ENCODE measurements around the gene VILL.

Gene VILL

GRCh38 chr3:37995652-37996641 lies 5.4 kb downstream of the VILL start:
- Histone ChIP-seq H3K9ac (ENCODE audit: insufficient read length, low read depth) (no peak overlapping the region), H3K36me3 (ENCODE audit: insufficient read depth, insufficient read length, low read length) (no peaks in the 10 kb centered on the region), H3K27me3 (ENCODE audit: insufficient read depth, insufficient read length) (peaks cover 6% of the 10 kb centered on the region), H3K4me1 (ENCODE audit: insufficient read depth, insufficient read length) (peaks cover 8% of the 10 kb centered on the region), H3K4me3 (ENCODE audit: insufficient read length, low read depth) (no peak overlapping the region), H3K9me3 (ENCODE audit: insufficient read depth, low read length) (no peaks in the 10 kb centered on the region)
- TF ChIP-seq ZNF274 (IDR thresholded peaks at IDR 0.05; ENCODE audit: low read depth, low read length) (no peak), SUZ12 (IDR thresholded peaks at IDR 0.05; ENCODE audit: extremely low read depth, insufficient read depth, insufficient read length) (no peak), YY1 (IDR thresholded peaks at IDR 0.05; ENCODE audit: insufficient read depth, insufficient read length) (no peak)
- no peak for DNase-seq (ENCODE audit: low read depth, low spot score)

DNA sequence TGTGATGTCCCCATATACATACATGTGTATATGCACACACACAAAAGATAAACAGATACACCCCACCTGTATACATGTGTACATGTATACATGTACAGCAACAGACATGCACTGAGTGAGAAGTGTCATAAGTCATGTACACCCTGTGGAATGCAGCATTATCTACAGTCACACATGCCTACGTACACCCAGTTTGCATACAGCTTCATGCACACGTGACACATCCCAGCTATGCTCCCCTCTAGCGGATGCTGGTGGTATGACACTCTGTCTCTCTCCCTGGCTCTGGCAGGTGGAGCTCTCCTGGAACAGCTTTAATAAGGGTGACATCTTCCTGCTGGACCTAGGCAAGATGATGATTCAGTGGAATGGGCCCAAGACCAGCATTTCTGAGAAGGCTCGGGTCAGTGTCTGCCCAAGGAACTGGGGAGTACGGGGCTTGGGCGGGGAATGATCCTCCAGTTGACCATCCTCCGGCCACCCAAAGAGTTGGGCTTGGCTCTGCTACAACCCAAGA lies 6.3 kb downstream of the VILL start:
- Histone ChIP-seq H3K4me1 (ENCODE audit: insufficient read depth, insufficient read length) (peaks cover 15% of the 10 kb centered on the region), H3K27me3 (ENCODE audit: insufficient read depth, insufficient read length) (peaks cover 6% of the 10 kb centered on the region), H3K9ac (ENCODE audit: insufficient read length, low read depth) (no peak overlapping the region), H3K36me3 (ENCODE audit: insufficient read depth, insufficient read length, low read length) (no peaks in the 10 kb centered on the region), H3K4me3 (ENCODE audit: insufficient read length, low read depth) (no peak overlapping the region), H3K9me3 (ENCODE audit: insufficient read depth, low read length) (no peaks in the 10 kb centered on the region)
- TF ChIP-seq SUZ12 (IDR thresholded peaks at IDR 0.05; ENCODE audit: extremely low read depth, insufficient read depth, insufficient read length) (no peak), YY1 (IDR thresholded peaks at IDR 0.05; ENCODE audit: insufficient read depth, insufficient read length) (no peak), ZNF274 (IDR thresholded peaks at IDR 0.05; ENCODE audit: low read depth, low read length) (no peak)
- DNase-seq (ENCODE audit: low read depth, low spot score): peak; percentile 84

DNA sequence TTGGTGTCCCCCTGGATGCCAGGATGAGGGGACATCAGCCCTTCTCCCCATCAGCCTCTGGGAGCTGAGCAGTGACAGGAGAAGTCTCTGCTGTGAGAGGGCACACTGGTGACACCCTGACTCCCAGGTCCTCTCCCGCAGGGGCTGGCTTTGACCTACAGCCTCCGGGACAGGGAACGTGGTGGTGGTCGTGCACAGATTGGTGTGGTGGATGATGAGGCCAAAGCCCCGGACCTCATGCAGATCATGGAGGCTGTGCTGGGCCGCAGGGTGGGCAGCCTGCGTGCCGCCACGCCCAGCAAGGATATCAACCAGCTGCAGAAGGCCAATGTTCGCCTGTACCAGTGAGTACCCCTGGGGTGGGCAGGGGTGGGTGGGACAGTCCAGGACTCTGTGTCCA lies 6.8 kb downstream of the VILL start:
- H3K4me1 ChIP-seq (ENCODE audit: insufficient read depth, insufficient read length): peaks cover 17% of the 10 kb centered on the region
- H3K4me3 ChIP-seq (ENCODE audit: insufficient read length, low read depth): no peak overlapping the region
- H3K9me3 ChIP-seq (ENCODE audit: insufficient read depth, low read length): no peaks in the 10 kb centered on the region
- DNase-seq (ENCODE audit: low read depth, low spot score): no peak
- no peak overlapping the region for H3K9ac ChIP-seq (ENCODE audit: insufficient read length, low read depth)
- no peaks in the 10 kb centered on the region for H3K36me3 ChIP-seq (ENCODE audit: insufficient read depth, insufficient read length, low read length)
- TF ChIP-seq SUZ12 (IDR thresholded peaks at IDR 0.05; ENCODE audit: extremely low read depth, insufficient read depth, insufficient read length) (no peak), ZNF274 (IDR thresholded peaks at IDR 0.05; ENCODE audit: low read depth, low read length) (no peak), YY1 (IDR thresholded peaks at IDR 0.05; ENCODE audit: insufficient read depth, insufficient read length) (no peak)
- peaks cover 6% of the 10 kb centered on the region for H3K27me3 ChIP-seq (ENCODE audit: insufficient read depth, insufficient read length)

DNA sequence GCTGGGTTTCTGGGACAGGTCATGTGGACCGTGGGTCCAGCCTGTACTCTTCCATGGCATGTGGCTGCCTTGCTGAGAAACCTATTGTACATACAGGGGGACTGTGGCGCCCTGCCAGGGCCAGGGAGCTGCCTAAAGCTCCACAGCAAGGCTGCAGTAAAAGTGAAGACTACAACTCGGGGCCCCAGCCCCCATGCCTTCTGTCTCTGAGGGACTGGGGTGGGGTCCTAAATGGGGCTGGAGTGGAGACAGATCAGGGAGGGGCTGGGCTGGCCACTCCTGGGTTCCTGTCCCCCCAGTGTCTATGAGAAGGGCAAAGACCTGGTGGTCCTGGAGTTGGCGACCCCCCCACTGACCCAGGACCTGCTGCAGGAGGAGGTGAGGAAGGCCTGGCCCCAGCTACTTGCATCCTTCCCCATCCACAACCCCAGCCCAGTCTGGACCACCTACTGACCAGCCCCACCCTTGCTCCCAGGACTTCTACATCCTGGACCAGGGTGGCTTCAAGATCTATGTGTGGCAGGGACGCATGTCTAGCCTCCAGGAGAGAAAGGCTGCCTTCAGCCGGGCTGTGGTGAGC lies 7.3 kb downstream of the VILL start:
- Histone ChIP-seq H3K9ac (ENCODE audit: insufficient read length, low read depth) (peak overlapping the region; percentile 79), H3K27me3 (ENCODE audit: insufficient read depth, insufficient read length) (peaks cover 6% of the 10 kb centered on the region), H3K4me1 (ENCODE audit: insufficient read depth, insufficient read length) (peaks cover 17% of the 10 kb centered on the region), H3K36me3 (ENCODE audit: insufficient read depth, insufficient read length, low read length) (no peaks in the 10 kb centered on the region), H3K9me3 (ENCODE audit: insufficient read depth, low read length) (no peaks in the 10 kb centered on the region), H3K4me3 (ENCODE audit: insufficient read length, low read depth) (no peak overlapping the region)
- DNase-seq (ENCODE audit: low read depth, low spot score): no peak
- no peak for TF ChIP-seq ZNF274 (IDR thresholded peaks at IDR 0.05; ENCODE audit: low read depth, low read length)
- no peak for TF ChIP-seq SUZ12 (IDR thresholded peaks at IDR 0.05; ENCODE audit: extremely low read depth, insufficient read depth, insufficient read length)
- TF ChIP-seq YY1 (IDR thresholded peaks at IDR 0.05; ENCODE audit: insufficient read depth, insufficient read length): no peak

DNA sequence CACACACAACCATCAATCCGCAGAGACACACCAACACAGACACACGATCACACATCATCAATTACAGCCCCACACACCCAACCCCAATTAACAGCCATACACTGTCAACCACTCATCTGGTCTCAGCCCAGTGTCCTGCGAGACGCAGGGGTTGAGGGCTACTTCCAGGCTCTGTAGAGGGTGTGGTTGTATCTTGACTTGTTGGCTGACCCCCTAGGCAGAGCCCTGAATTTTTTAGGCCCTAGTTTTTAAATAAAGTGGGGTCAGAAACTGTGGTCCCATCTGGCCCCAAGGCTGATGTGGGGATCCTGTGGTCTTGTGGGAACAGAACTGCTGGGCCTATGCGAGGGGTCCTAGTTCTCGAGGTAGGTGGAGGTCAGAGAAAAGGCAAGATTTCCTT lies 9.2 kb downstream of the VILL start:
- TF ChIP-seq YY1 (IDR thresholded peaks at IDR 0.05; ENCODE audit: insufficient read depth, insufficient read length) (no peak), SUZ12 (IDR thresholded peaks at IDR 0.05; ENCODE audit: extremely low read depth, insufficient read depth, insufficient read length) (no peak), ZNF274 (IDR thresholded peaks at IDR 0.05; ENCODE audit: low read depth, low read length) (no peak)
- Histone ChIP-seq H3K9ac (ENCODE audit: insufficient read length, low read depth) (no peak overlapping the region), H3K9me3 (ENCODE audit: insufficient read depth, low read length) (no peaks in the 10 kb centered on the region), H3K4me3 (ENCODE audit: insufficient read length, low read depth) (no peak overlapping the region), H3K4me1 (ENCODE audit: insufficient read depth, insufficient read length) (peaks cover 28% of the 10 kb centered on the region), H3K27me3 (ENCODE audit: insufficient read depth, insufficient read length) (peaks cover 6% of the 10 kb centered on the region), H3K36me3 (ENCODE audit: insufficient read depth, insufficient read length, low read length) (no peaks in the 10 kb centered on the region)
- DNase-seq (ENCODE audit: low read depth, low spot score): no peak

DNA sequence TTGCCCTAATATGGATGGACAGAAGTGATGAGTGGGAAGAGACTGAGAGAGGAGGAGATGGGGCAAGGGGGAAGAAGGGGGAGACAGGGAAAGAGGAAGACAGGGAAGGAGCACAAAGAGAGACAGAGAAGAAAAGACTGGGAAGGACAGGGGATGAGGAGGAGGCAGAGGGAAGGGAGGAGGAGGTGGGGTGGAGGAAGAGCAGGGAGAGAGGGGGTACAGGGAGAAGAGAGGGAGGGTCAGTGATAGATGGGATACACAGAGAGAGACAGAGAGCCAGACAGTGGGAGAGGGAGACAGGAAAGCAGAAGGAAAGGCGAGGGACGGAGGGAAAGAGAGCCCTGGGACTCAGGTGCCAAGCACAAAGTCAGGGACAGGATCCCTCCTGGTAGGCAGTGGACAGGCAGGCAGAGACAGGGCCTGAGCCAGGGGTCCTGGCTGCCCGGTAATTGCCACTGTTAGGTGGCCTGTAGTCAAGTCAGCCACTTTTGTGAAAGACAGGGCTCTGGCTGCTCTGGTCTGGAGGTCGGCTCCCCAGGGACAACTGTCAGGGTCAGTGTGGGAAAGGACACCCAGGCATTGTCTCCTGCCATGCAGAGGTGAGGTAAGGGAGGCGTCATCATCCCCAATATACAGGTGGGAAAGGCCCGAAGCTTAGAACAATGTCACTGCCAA lies 9.8 kb downstream of the VILL start:
- no peak for DNase-seq (ENCODE audit: low read depth, low spot score)
- H3K4me1 ChIP-seq (ENCODE audit: insufficient read depth, insufficient read length): peaks cover 31% of the 10 kb centered on the region
- no peak overlapping the region for H3K9ac ChIP-seq (ENCODE audit: insufficient read length, low read depth)
- no peak for TF ChIP-seq YY1 (IDR thresholded peaks at IDR 0.05; ENCODE audit: insufficient read depth, insufficient read length)
- TF ChIP-seq SUZ12 (IDR thresholded peaks at IDR 0.05; ENCODE audit: extremely low read depth, insufficient read depth, insufficient read length): no peak
- no peak for TF ChIP-seq ZNF274 (IDR thresholded peaks at IDR 0.05; ENCODE audit: low read depth, low read length)
- H3K36me3 ChIP-seq (ENCODE audit: insufficient read depth, insufficient read length, low read length): no peaks in the 10 kb centered on the region
- H3K4me3 ChIP-seq (ENCODE audit: insufficient read length, low read depth): no peak overlapping the region
- H3K27me3 ChIP-seq (ENCODE audit: insufficient read depth, insufficient read length): peaks cover 6% of the 10 kb centered on the region
- no peaks in the 10 kb centered on the region for H3K9me3 ChIP-seq (ENCODE audit: insufficient read depth, low read length)
